SU-DHL-6 (cell line): ENCODE measurements around the gene CFAP65.

Experiments
- H2AFZ ChIP-seq: fragments of 200-600 bp; sonication (generic); 2 replicates; pipeline ENCODE4 v1.6.1; 2014; ENCODE audit warnings: low read depth, mild to moderate bottlenecking, moderate library complexity, mixed read lengths, antibody characterized with exemption, low read length; ENCODE audit not compliant: severe bottlenecking
- H3F3A ChIP-seq: fragments of 200-600 bp; shearing (Covaris generic); 2 replicates; pipeline ENCODE4 v1.6.0; 2016; ENCODE audit warnings: antibody characterized with exemption, mild to moderate bottlenecking; ENCODE audit not compliant: insufficient read depth
- H3K27ac ChIP-seq: fragments of 200-600 bp; sonication (generic); 2 replicates; pipeline ENCODE4 v1.5.1; 2016; ENCODE audit warnings: low read depth, mild to moderate bottlenecking, low read length, moderate library complexity, mixed read lengths
- H3K27me3 ChIP-seq: fragments of 200-600 bp; sonication (generic), shearing (Covaris generic); 2 replicates; pipeline ENCODE4 v1.6.0; 2014; ENCODE audit warnings: mild to moderate bottlenecking, low read length
- H3K36me3 ChIP-seq: fragments of 200-600 bp; sonication (generic); 2 replicates; pipeline ENCODE4 v1.6.1; 2014; ENCODE audit warnings: mild to moderate bottlenecking, low read length, mixed read lengths
- H3K4me2 ChIP-seq: fragments of 300-600, 200-600 bp; shearing (Covaris generic), sonication (generic); 2 replicates; pipeline ENCODE4 v1.6.0; 2014; ENCODE audit warnings: low read length, low read depth, mild to moderate bottlenecking; ENCODE audit not compliant: poor library complexity, severe bottlenecking
- H3K4me3 ChIP-seq: fragments of 200-600 bp; sonication (generic); 2 replicates; pipeline ENCODE4 v1.5.1; 2014; ENCODE audit warnings: antibody characterized with exemption, low read length, mild to moderate bottlenecking, mixed read lengths; ENCODE audit not compliant: insufficient read depth, poor library complexity, severe bottlenecking
- H3K79me2 ChIP-seq: fragments of 200-600 bp; sonication (generic); 2 replicates; pipeline ENCODE4 v1.6.1; 2014; ENCODE audit warnings: mild to moderate bottlenecking, low read length, moderate library complexity; ENCODE audit not compliant: insufficient read depth
- H3K9ac ChIP-seq: fragments of 200-600 bp; sonication (generic); 2 replicates; pipeline ENCODE4 v1.7.0; 2014; ENCODE audit warnings: mild to moderate bottlenecking, low read length
- H3K9me2 ChIP-seq: fragments of 200-600 bp; sonication (generic); replicated peaks from 2 replicates; pipeline ENCODE4 v1.6.1; 2014; ENCODE audit warnings: low read length; ENCODE audit not compliant: insufficient read depth
- H3K9me3 ChIP-seq: fragments of 200-600 bp; sonication (generic); 2 replicates; pipeline ENCODE4 v1.6.1; 2014; ENCODE audit warnings: low read length, mixed read lengths; ENCODE audit not compliant: insufficient read depth
- H4K20me1 ChIP-seq: fragments of 200-600 bp; sonication (generic); 2 replicates; pipeline ENCODE4 v1.6.1; 2014; ENCODE audit warnings: low read depth, mild to moderate bottlenecking, antibody characterized with exemption, low read length, moderate library complexity, mixed read lengths
- EZH2phosphoT487 ChIP-seq: fragments of 200-600 bp; sonication (generic), shearing (Covaris generic); conservative IDR thresholded peaks from 2 replicates; pipeline ENCODE4 v1.6.1; 2018; ENCODE audit warnings: mild to moderate bottlenecking, antibody characterized with exemption, low read length, moderate library complexity, mixed read lengths
- TF ChIP-seq, protein P1 (sequence below): fragments of 200-600 bp; sonication (generic); IDR thresholded peaks from one replicate; pipeline ENCODE4 v1.5.1; 2017; ENCODE audit warnings: antibody characterized with exemption, mild to moderate bottlenecking, low read length, moderate library complexity; ENCODE audit not compliant: insufficient read depth, poor library complexity, severe bottlenecking

The CFAP65 gene

GRCh38 chr2:218962859-218963492, 78.3 kb downstream of the CFAP65 start:
- H3K4me2 ChIP-seq = no peak overlapping the region

DNA sequence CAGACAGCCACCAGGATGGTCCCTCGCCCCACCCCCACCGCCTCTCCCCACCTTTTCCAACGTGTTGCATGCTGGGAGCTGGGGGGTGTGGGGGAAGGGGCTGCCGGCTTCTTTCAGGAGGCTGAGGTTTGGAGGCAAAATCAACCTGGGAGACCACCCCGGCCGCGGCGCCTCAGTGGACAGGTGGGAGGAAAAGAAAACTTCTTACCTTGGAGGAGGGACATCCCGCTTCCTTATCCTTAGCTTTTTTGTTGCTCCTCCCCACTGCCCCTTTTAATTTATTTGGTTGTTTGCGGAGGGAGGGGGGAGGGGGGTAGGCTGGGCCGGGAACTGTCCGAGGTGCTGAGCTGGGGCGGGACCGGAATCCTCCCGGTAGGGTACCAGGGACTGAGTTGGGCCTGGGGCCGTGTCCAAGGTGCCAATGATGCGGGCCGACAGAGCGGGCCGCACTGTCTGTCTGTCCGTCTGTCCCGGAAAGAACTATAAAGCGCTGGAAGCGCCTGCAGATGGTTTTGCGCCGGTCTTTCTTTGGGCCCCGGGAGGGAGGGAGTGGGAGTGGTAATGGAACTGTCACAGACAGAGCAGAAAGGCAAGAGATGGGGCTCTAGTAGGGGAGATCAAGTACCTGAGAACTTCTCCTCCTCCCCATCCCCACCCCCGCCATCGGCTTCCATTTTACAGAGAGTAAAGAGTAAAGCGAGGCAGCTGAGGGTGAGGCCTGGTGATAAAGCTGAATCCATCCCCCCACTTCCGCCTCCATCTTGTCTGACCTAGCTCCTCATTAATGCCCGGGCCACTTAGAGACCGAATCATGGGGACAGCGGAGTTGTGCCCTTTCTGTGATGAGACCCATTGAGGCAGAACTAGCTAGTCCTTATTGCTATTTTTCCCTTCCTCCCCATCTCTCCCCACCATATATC, 79.4 kb downstream of the CFAP65 start:
- Histone ChIP-seq H3K4me3 (no peak overlapping the region), H2AFZ (no peak overlapping the region)

More at GRCh38 chr2:218962859-218963492, 78.3 kb downstream of the CFAP65 start:
- Histone ChIP-seq H3K9me3 (no peaks in the 10 kb centered on the region), H3K9ac (no peak overlapping the region), H3K79me2 (no peaks in the 10 kb centered on the region), H4K20me1 (no peaks in the 10 kb centered on the region), H2AFZ (no peak overlapping the region), H3K27me3 (no peaks in the 10 kb centered on the region), H3K27ac (no peak overlapping the region), H3K36me3 (no peaks in the 10 kb centered on the region), H3K4me3 (no peak overlapping the region), H3F3A (no peaks in the 10 kb centered on the region), H3K9me2 (no peaks in the 10 kb centered on the region)
- TF ChIP-seq, protein P1, sequence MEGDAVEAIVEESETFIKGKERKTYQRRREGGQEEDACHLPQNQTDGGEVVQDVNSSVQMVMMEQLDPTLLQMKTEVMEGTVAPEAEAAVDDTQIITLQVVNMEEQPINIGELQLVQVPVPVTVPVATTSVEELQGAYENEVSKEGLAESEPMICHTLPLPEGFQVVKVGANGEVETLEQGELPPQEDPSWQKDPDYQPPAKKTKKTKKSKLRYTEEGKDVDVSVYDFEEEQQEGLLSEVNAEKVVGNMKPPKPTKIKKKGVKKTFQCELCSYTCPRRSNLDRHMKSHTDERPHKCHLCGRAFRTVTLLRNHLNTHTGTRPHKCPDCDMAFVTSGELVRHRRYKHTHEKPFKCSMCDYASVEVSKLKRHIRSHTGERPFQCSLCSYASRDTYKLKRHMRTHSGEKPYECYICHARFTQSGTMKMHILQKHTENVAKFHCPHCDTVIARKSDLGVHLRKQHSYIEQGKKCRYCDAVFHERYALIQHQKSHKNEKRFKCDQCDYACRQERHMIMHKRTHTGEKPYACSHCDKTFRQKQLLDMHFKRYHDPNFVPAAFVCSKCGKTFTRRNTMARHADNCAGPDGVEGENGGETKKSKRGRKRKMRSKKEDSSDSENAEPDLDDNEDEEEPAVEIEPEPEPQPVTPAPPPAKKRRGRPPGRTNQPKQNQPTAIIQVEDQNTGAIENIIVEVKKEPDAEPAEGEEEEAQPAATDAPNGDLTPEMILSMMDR = no peak
- TF ChIP-seq EZH2phosphoT487 = no peak

DNA sequence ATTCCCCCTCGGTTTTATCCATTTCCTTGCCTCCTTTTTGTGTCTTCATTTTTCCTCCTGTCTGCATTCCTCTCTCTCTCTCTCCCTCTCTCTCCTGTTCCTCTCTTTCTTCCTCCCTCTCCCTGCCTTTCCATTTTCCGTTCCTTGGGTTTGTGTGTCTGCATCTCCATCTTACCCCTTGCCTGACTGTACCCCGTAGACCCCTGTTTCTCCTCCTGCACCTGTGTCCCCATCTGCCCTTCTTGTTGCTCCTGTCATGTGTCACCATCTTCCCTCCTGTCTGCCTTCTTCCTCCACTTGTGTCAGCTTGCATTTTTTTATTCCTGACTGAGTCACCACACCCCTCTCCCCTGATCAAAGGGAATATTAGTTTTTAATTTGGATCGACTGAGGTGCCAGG, 80.1 kb downstream of the CFAP65 start:
- no peaks in the 10 kb centered on the region for H3K9me2 ChIP-seq
- H2AFZ ChIP-seq = no peak overlapping the region
- H3K9ac ChIP-seq = no peak overlapping the region
- no peak overlapping the region for H3K4me2 ChIP-seq
- no peaks in the 10 kb centered on the region for H4K20me1 ChIP-seq
- no peaks in the 10 kb centered on the region for H3K27me3 ChIP-seq
- no peaks in the 10 kb centered on the region for H3K36me3 ChIP-seq
- no peaks in the 10 kb centered on the region for H3F3A ChIP-seq
- TF ChIP-seq, protein P1 = no peak
- no peak for TF ChIP-seq EZH2phosphoT487
- no peak overlapping the region for H3K27ac ChIP-seq
- no peak overlapping the region for H3K4me3 ChIP-seq
- no peaks in the 10 kb centered on the region for H3K9me3 ChIP-seq
- H3K79me2 ChIP-seq = no peaks in the 10 kb centered on the region

More for the DNA sequence above, 79.4 kb downstream of the CFAP65 start:
- Histone ChIP-seq H3K9me2 (no peaks in the 10 kb centered on the region), H3K9me3 (no peaks in the 10 kb centered on the region), H3F3A (no peaks in the 10 kb centered on the region), H3K9ac (no peak overlapping the region), H3K79me2 (no peaks in the 10 kb centered on the region), H3K27ac (no peak overlapping the region), H4K20me1 (no peaks in the 10 kb centered on the region), H3K27me3 (no peaks in the 10 kb centered on the region), H3K36me3 (no peaks in the 10 kb centered on the region), H3K4me2 (no peak overlapping the region)
- TF ChIP-seq EZH2phosphoT487 = no peak
